Measurements from ENCODE around the gene SNTG2.

The SNTG2 gene

DNA sequence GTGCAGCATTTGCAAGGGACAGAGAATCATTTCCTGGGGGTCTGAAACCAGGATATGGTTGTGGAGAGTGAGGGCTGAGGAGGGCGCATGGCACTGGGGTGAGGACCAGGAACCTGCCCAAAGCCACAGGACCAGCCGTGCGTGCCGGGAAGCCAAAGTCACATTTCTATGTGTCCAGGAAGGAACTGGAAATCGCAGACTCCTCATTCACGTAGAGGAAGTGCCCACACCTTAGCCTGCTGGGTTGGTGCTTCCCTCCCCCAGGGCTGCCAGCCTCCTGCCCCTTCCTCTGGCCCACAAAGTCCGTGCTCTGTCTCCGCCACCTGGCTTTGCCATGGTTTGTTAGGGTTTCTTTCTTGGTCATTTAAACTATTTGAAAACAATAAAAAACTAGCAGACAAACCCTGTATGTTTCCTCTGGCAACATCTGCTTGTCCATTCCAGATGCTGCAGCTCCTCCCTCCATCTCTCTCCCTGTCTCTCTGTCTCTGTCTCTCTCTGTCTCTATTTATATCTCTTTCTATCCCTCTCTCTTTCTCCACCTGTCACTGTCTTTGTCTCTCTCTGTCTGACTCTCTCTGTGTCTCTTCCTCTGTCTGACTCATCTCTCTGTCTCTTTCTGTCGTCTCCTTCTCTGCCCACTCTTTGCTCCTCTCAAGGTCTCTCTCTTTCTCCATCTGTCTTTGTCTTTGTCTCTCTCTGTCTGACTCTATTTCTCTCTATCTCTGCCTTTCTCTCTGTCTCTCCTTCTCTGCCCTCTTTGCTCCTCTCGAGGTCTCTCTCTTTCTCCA lies 299.4 kb downstream of the SNTG2 start:
- DNase-seq, result no peak

DNA sequence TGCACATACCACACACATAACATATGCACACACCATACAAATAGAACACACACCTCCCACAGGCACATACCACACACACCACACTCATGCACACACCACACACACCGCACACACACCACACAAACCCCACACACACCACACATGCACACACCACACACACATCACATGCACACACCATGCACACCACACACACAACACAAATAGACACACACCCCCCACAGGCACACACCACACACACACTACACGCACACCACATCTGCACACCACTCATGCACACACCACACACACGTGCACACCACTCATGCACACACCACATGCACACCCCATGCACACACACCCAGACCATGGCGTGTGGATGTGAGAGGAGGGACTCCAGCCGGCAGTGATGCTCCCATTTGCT lies 300.9 kb downstream of the SNTG2 start:
- no peak for DNase-seq

DNA sequence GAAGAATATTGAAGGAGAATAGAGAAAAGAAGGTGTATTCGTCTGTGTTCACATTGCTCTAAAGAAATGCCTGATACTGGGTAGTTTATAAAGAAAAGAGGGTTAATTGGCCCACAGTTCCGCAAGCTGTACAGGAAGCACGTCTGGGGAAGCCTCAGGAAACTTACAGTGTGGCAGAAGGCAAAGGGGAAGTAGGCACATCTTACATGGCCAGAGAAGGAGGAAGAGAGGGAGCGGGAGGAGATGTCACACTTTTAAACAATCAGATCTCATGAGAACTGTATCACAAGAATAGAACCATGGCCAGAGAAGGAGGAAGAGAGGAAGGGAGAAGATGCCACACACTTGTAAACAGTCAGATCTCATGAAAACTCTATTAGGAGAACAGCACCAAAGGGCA lies 303.0 kb downstream of the SNTG2 start:
- DNase-seq, result no peak

DNA sequence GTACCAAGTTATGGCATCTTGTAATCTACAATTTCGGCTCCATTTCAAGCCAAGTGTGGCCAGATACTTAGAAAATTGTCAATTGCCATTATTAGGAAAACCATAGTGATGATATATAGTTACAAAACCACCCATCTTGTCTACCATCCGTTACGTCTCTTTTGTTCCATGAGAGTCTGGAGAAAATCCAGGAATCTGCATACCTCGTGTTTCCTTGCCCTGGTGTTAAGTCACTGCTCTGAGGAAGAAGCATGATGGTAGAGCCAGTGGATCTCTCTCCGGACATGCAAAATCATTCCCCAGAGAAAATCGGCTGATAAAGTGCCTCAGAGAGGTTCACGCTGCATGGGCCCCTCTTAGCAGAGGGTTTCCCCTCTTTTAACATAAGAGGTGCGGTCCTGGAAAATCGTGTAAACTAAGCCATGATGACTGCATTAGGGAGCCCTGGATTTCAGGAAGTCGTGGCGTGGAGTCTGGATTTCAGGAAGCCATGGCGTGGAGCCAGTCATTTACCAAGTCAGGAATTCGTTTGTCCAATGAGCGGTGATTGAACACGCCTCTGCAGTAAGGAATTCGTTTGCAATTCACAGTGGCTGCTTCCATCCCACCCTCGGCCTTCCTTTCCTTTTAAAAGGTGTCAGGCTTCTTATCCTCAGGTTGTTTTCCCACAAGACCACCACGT lies 304.2 kb downstream of the SNTG2 start:
- DNase-seq, result no peak

DNA sequence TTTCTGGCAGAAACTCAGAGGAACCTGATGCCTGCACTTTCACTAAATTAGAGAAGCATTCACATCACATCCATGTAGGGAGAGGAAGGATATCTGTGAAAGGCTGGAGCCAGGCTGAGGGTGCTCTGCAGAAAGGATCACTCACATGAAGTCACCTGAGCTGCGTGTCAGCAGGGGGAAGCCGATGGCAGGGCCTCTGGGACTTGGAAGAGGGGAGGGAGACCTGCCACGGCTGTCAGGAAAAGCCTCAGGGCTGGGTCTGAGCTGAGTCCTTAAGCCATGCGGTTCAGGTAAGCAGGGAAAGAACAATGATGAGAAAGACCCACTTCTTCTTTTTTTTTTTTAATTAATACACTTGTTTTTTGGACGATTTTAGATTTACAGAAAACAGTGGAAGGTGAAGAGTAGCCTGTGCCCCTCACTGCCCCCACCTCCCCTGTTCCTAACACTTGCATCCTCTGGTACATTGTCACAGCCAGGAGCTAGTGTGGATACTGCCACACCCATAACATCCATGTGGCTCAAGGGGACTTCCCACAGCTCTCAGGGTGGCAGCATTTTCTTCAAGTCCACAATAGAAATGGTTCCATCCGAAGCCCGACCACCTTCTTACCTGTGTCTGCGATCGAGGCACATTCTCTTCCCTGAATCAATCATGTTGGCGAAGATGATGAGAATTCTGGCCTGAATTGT lies 306.1 kb downstream of the SNTG2 start:
- no peak for DNase-seq

DNA sequence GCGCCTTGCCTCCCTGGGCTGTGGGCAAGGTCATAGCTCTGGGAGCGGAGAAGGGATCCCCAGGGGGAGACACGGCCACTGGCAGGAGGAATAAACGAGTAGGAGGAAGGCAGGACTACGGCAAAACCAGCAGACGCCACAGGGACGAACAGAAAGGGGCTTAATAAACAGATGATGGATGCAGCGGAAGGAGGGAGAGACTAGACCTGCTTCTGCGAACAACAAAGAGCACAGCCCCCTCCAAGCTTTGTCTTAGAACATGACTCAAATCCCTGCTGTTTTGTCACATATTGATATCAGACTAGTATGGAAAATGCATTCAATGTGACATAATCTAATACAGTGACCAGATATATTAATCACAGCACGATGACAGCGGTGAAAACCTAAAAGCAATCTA lies 306.7 kb downstream of the SNTG2 start:
- DNase-seq, result no peak

DNA sequence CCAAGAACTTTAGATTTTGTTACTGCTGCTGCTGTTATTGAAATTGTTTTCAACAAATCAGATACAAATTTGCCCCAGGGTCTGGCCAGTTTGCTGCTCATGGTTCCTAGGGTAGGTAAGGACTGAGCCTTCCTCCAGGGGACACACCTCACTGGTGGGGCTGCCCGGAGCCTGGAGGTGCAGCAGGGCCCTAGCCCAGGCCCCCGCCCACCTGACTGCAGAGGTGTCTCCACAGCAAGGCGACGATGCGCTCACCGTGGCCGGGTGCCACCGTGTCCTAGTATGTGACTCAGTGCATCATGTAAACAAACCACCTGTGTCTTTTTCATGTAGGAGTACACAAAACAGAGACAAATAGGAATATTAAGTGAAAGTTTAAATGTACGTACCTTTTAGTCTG lies 309.1 kb downstream of the SNTG2 start:
- DNase-seq, result no peak

DNA sequence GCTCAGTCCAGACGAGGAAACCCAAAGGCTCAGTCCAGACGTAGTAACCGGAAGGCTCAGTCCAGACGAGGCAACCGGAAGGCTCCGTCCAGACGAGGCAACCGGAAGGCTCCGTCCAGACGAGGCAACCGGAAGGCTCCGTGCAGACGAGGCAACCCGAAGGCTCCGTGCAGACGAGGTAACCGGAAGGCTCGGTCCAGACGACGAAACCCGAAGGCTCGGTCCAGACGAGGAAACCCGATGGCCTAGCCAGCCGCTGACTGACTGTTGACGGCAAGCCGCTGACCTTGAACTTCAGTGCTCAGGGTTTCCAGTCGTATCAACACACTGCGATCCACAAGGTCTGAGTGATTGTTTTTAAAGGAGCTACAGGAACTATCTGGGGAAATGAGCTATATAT lies 312.0 kb downstream of the SNTG2 start:
- DNase-seq, result no peak

DNA sequence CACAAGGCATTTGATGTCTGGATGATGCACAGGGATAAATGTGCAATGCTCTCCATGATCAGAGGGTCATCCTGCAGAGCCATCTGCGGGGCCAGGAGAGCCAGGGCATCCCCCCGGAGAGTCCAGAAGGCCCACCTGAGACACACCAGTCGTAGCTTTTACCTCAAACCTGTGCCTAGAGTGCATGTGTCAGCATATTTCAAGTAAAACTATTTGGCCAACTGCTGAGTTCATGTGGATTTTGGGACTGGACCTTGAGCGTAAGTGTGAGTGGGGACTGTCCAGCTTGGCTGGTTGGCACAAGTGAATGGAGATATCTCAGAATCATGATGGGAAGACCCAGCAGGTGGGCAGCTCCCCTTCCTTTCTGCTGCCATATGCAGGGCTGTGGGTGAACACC lies 314.8 kb downstream of the SNTG2 start:
- no peak for DNase-seq

DNA sequence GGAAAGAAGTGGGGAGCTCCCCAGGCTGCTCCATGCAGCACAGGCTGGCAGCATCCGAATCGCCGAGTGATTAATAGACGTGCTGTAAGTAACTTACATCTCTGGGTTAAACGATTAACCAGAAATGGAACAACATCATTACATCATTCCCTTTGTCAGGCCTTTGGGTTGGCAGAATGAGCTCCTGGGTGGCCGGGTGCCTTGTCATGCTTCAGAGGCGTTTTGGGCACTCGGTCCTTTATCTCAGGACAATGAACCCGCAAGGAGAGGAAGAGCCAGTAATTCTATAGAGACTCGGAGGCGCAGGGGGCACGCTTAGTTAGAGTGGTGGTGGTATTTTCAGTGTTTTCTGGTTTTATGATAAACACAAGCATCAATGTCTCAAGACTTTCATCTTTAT lies 315.7 kb downstream of the SNTG2 start:
- DNase-seq, result no peak

DNA sequence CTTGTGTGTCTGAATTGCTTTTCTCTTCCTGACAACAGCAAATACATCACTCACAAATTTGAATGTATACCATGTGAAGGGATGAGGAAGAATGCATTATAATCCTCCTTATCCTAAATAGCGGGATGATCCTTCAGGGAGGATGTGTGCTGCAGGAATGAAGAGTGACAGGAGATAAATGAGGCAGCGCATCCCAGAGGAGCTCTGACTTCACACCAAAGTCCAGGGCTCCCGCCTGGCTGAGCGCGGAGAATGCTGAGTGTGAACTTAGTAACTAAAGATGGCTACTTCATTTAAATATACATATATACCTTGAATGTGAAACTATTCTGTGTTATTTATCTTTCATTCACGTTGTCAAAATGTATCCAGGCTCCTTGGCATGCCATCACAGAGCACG lies 317.4 kb downstream of the SNTG2 start:
- DNase-seq, result no peak

DNA sequence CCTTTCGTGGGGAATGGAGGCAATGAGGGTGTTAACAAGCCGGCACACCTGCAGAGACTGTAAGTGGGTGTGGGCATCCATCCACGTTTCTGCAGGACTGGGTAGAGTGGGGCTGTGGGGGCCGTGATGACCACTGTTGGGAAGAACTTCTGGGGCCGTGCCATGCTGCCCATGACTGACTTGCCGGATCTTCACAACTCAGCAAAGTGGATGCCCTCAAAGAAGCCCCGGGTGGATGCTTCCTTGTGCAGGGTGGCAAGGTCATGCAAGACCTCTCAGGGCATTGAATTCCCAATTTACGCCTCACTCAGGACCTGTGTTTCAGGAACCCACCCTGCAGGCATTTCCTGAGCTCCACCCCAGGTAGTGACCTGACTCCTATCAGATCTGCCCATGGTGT lies 319.2 kb downstream of the SNTG2 start:
- DNase-seq, result no peak

DNA sequence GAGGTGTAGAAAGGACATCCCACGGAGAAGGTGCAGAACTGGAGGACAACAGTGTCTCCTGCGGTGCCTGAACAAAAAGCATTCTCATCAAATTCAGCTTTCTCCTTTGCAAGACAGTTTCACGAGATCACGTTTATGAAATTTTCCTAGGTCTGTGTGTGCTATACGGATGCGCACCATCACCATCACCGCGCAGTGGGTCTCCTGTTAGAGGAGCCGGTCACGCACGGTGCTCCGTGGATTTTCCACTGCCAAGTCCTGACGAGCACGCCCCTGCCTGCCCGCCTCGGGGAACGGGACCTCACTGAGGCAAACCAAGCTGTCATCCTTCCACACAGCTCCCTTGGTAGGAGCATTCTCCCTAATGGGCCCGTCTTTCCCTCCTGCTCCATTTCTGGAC lies 322.2 kb downstream of the SNTG2 start:
- no peak for DNase-seq

DNA sequence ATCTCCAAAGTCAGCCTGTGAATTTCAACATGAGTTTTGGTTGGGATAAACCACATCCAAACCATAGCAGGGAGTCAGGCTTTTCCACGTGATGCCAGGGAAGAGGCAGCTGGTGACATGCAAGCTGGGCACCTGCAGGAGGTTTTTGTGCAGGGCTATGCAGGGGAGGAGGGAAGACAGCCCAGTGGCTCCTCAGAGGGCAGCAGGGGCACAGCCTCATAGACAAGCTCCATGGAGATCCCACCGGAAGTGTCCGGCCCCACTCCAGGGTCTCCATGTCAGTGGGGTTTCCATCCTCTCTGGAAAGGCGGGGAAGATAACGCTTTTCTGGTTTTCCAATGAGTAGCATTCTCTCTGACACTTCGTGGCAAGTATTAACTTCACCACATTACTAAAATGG lies 327.0 kb downstream of the SNTG2 start:
- DNase-seq, result no peak

DNA sequence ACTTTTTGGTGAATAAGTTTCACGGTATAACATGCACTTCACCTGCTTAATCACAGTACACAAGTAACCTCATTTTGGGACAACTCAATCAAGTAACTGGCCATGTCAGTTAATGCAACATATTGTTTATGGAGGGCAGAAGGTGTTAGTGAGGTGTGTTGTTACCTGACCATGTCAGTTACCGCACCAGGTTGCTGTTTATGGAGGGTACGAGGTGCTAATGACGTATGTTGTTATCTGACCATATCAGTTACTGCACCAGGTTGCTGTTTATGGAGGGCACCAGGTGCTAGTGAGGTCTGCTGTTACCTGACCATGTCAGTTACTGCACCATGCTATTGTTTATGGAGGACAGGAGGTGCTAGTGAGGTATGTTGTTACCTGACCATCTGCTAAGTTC lies 327.5 kb downstream of the SNTG2 start:
- DNase-seq, result no peak

DNA sequence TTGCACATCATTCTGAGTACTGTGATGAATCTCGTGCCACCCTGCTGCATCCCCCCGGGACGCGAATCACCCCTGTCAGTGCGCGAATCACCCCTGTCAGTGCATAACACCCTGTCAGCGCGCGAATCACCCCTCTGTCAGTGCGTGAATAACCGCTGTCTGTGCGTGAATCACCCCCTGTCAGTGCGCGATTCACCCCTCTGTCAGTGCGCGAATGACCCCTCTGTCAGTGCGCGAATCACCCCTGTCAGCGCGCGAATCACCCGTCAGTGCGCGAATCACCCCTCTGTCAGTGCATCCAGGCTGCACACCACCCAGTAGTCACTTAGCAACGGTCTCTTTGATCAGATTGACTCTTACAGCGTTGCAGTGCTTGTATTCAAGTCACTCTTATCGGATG lies 328.2 kb downstream of the SNTG2 start:
- no peak for DNase-seq

DNA sequence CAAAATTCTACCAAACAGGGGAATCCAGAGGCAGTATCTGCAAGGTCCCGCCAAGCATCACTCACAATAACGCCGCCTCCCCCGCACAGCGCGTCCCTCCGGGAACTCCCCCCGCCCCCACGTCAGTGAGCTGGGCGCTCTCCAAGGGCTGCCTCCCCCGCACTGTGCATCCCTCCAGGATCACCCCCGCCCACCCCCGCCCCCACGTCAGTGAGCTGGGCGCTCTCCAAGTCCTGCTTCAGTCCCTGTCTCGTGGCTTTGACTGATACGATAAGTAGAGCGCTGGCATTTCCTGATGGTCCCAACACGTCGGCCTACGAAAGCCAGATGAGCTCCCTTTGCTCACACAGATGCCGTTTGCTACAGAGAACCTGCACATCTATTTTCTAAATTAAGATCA lies 331.9 kb downstream of the SNTG2 start:
- no peak for DNase-seq

DNA sequence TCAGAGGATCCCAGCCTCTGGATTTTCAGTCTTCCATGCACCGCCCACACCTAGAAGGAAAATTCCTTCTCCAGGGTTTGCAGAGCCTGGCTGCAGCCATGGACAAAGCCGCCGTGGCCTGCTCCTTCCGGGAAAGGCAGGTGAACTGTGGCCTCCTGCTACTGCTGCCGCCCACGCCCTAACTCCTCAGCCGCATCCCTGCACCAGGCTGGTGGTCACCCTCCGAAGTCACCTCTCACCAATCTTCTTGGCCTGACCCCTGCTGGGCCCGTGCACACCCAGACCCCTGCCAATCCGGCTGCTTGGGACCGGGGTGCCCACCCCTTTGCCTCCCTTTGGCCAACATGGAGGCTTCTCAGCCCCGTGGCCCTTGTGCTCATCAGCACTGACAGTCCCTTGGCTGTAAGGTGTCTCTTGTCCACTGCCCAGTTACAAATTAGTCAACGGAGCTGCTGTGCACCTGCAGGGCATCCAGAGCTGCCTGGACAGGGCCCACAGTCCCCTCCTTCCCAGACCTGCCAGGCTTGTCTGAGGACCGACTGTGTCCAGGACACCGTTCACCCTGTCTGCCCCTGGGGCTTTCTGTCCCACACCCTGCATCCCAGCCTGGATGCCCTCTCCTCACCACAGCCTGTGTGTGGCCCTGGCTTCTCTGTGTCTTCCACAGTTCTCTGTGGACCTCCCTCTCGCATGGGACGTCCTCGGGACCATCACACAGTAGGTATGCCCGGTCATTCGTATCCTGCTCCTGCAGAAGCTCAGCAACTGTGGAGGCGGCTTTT lies 332.6 kb downstream of the SNTG2 start:
- no peak for DNase-seq

DNA sequence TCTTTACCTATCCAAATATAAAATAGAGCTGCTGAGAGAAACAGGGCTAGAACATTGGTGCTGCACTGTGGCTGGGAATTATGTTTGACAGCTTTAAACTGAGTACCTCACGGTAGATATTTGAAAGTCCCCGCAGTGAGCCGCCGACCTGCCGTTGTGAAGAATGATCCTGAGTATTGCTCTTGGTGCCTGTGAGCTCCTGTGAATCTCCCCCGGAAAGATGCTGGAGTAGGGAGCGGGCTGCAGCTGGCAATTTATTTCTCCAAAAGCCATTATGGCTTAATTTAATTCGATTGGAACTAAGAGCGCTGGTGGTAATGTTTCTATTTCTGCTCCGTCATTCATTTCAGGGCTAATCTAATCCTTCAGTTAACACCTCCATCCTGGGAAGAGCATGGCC lies 333.2 kb downstream of the SNTG2 start:
- no peak for DNase-seq

DNA sequence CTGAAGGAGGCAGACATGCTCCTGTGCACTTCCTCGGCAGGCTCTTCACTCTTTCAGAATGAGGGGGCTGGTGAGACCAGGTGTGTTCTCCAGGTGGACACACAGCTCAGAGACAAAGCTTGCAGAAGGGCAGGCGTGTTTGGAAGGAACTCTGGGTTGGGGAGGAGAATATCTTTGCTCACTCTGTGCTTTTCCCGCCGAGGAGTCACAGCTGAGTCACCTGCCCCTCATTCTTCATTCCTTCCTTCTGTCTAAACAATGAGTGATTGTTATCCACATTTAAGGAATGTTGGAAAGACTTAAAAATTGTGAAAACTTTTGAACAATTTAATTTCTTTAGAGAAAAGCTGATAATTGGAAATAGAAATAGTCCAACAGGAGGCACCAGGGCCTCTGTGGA lies 336.3 kb downstream of the SNTG2 start:
- no peak for DNase-seq

DNA sequence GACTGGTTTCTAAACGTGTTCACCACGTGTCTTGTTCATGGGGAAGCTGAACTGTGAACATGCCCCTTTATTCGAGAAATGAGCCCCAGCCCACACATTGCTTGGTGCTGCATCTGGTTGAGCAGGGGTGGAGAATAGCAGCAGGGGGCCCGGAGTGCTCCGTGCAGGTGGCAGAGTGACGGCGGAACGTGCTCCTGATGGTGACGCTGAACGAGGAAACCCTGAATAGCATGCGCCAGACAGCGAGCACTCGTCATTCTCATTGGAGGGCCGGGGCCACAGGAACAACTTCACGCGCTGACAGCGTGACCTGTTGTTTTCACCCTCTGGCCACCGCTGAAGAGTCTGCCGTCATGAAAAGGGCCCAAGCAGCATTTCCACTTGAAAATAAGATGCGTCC lies 336.8 kb downstream of the SNTG2 start:
- DNase-seq, result no peak

DNA sequence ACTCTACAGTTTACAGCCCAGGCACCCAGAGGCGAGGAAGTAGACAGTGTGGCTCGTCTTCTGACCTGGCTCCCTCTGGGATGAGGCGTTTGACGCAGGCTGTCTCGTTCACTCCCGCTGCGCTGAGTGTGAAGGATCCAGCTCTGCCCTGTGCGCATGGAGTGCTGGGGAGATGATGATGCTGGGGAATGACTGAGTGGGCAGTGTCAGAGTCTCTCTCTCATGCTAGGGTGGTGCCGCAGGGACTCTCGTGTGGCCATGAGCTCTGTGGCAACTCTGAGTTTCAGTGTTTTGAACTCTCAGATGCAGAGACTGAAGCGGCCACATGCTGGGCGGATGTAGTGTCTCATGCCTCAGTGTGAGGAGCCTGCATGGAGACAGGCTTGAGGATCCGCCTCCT lies 344.3 kb downstream of the SNTG2 start:
- DNase-seq, result no peak

DNA sequence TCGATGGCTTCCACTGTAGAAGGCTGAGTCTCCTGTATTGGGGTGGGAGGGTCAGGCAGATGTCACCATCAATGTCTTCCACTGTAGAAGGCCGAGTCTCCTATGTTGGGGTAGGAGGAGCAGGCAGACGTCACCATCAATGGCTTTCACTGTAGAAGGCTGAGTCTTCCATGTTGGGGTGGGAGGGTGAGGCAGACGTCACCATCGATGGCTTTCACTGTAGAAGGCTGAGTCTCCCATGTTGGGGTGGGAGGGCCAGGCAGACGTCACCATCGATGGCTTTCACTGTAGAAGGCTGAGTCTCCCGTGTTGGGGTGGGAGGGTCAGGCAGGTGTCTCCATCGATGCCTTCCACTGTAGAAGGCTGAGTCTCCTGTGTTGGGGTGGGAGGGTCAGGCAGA lies 345.1 kb downstream of the SNTG2 start:
- DNase-seq, result no peak
